MM.1S (cell line): ENCODE data around the gene WDR64.

Experiments
- EZH2 ChIP-seq: fragments of 300-600 bp; sonication (generic); optimal IDR thresholded peaks from 2 replicates; pipeline ENCODE3; 2017; ENCODE audit warnings: low read depth, mild to moderate bottlenecking, antibody characterized with exemption, low read length, mixed read lengths
- EZH2phosphoT487 ChIP-seq: fragments of 300-600 bp; sonication (generic); IDR thresholded peaks from 2 replicates; pipeline ENCODE4 v1.6.1; 2018; ENCODE audit warnings: antibody characterized with exemption, low read length
- TF ChIP-seq, protein P1 (sequence below): fragments of 300-600 bp; sonication (generic); IDR thresholded peaks from 2 replicates; pipeline ENCODE4 v1.5.1; 2016; ENCODE audit warnings: antibody characterized with exemption, low read length, mixed read lengths

DNA sequence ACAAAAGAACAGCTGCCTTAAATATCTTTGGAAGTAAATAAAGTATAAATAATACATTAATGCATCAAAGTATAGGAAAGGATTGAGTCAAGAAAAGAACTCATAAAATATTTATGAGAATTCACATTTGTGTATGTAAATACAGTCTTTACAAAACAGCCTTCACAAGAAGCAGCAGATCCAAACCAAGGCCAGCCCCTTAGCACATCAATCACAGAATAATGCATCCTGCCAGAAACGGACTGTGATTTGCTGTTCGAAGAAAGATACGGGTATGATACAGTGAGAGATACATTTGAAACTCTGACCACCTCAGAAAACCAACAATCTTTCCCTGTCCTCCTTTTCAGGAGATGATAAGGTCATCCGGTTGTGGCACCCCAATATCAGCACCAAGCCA is 70.9 kb downstream of the WDR64 start:
- TF ChIP-seq EZH2: no peak
- TF ChIP-seq, protein P1, sequence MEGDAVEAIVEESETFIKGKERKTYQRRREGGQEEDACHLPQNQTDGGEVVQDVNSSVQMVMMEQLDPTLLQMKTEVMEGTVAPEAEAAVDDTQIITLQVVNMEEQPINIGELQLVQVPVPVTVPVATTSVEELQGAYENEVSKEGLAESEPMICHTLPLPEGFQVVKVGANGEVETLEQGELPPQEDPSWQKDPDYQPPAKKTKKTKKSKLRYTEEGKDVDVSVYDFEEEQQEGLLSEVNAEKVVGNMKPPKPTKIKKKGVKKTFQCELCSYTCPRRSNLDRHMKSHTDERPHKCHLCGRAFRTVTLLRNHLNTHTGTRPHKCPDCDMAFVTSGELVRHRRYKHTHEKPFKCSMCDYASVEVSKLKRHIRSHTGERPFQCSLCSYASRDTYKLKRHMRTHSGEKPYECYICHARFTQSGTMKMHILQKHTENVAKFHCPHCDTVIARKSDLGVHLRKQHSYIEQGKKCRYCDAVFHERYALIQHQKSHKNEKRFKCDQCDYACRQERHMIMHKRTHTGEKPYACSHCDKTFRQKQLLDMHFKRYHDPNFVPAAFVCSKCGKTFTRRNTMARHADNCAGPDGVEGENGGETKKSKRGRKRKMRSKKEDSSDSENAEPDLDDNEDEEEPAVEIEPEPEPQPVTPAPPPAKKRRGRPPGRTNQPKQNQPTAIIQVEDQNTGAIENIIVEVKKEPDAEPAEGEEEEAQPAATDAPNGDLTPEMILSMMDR: no peak
- TF ChIP-seq EZH2phosphoT487: no peak
